ENCODE data around the gene TMIE.

GRCh38 chr3:46694520-46694919 lies 6.7 kb upstream of the TMIE start:
- TF ChIP-seq CTCF (conservative IDR thresholded peaks at IDR 0.05) (no peak), EZH2 (IDR thresholded peaks at IDR 0.05; ENCODE audit: low read depth) (no peak)

Data from PC-9 (cell line).